ENCODE data around the gene CD300LG.

The CD300LG gene

GRCh38 chr17:43906951-43907424 lies 60.0 kb downstream of the CD300LG start:
- TF ChIP-seq ARNTL (CRISPR knock-in tag; IDR thresholded peaks at IDR 0.05; ENCODE audit: borderline replicate concordance, low read depth), result no peak
- TF ChIP-seq, protein P1, sequence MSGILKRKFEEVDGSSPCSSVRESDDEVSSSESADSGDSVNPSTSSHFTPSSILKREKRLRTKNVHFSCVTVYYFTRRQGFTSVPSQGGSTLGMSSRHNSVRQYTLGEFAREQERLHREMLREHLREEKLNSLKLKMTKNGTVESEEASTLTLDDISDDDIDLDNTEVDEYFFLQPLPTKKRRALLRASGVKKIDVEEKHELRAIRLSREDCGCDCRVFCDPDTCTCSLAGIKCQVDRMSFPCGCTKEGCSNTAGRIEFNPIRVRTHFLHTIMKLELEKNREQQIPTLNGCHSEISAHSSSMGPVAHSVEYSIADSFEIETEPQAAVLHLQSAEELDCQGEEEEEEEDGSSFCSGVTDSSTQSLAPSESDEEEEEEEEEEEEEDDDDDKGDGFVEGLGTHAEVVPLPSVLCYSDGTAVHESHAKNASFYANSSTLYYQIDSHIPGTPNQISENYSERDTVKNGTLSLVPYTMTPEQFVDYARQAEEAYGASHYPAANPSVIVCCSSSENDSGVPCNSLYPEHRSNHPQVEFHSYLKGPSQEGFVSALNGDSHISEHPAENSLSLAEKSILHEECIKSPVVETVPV (CRISPR knock-in tag; IDR thresholded peaks at IDR 0.05), result no peak
- TF ChIP-seq TCF4 (CRISPR knock-in tag; IDR thresholded peaks at IDR 0.05; ENCODE audit: borderline replicate concordance), result no peak
- TF ChIP-seq ISL1 (CRISPR knock-in tag; IDR thresholded peaks at IDR 0.05), result no peak
- TF ChIP-seq PPARA (CRISPR knock-in tag; IDR thresholded peaks at IDR 0.05; ENCODE audit: borderline replicate concordance), result no peak
- TF ChIP-seq, protein P2, sequence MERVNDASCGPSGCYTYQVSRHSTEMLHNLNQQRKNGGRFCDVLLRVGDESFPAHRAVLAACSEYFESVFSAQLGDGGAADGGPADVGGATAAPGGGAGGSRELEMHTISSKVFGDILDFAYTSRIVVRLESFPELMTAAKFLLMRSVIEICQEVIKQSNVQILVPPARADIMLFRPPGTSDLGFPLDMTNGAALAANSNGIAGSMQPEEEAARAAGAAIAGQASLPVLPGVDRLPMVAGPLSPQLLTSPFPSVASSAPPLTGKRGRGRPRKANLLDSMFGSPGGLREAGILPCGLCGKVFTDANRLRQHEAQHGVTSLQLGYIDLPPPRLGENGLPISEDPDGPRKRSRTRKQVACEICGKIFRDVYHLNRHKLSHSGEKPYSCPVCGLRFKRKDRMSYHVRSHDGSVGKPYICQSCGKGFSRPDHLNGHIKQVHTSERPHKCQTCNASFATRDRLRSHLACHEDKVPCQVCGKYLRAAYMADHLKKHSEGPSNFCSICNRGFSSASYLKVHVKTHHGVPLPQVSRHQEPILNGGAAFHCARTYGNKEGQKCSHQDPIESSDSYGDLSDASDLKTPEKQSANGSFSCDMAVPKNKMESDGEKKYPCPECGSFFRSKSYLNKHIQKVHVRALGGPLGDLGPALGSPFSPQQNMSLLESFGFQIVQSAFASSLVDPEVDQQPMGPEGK (CRISPR knock-in tag; IDR thresholded peaks at IDR 0.05; ENCODE audit: borderline replicate concordance), result no peak
- TF ChIP-seq ZC3H10 (CRISPR knock-in tag; IDR thresholded peaks at IDR 0.05), result no peak
- TF ChIP-seq, protein P3, sequence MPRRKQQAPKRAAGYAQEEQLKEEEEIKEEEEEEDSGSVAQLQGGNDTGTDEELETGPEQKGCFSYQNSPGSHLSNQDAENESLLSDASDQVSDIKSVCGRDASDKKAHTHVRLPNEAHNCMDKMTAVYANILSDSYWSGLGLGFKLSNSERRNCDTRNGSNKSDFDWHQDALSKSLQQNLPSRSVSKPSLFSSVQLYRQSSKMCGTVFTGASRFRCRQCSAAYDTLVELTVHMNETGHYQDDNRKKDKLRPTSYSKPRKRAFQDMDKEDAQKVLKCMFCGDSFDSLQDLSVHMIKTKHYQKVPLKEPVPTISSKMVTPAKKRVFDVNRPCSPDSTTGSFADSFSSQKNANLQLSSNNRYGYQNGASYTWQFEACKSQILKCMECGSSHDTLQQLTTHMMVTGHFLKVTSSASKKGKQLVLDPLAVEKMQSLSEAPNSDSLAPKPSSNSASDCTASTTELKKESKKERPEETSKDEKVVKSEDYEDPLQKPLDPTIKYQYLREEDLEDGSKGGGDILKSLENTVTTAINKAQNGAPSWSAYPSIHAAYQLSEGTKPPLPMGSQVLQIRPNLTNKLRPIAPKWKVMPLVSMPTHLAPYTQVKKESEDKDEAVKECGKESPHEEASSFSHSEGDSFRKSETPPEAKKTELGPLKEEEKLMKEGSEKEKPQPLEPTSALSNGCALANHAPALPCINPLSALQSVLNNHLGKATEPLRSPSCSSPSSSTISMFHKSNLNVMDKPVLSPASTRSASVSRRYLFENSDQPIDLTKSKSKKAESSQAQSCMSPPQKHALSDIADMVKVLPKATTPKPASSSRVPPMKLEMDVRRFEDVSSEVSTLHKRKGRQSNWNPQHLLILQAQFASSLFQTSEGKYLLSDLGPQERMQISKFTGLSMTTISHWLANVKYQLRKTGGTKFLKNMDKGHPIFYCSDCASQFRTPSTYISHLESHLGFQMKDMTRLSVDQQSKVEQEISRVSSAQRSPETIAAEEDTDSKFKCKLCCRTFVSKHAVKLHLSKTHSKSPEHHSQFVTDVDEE (CRISPR knock-in tag; IDR thresholded peaks at IDR 0.05), result no peak
- no peak for TF ChIP-seq GLIS3 (CRISPR knock-in tag; IDR thresholded peaks at IDR 0.05)
- peak; percentile 17 for ATAC-seq

DNA sequence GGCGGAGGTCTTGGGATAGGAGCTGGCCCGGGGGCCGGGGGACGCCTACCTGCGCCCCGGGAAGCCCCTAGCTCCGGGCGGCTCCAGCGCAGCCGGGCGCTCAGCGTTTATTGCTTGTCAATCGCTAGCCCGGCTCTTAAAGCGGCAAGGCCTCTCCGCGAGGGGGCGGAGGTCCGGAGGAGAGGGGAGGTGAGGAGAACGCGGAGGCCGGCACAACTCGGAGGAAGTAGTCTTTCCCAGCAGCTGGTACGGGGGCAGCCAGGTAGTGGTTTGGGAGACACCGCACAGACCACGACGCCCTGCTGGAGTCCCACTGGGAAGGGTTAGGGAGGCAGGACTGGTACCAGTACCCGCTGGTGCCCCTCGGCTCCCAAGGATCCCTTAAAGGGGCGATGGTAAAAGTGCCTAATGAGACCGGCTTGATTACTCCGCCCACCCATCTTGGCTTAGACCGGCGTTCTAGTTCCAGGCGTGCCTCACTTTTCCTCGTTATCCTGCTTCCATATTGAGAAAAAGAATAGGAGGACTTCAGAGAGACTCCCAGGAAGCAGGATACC lies 60.5 kb downstream of the CD300LG start, which contains the start of gene MPP2:
TSS of gene MPP2 (minus strand) at position 112 of the 557 bp plus-strand sequence. CDS start 3,076 bp downstream, outside the sequence.
- peak; percentile 78 for ATAC-seq
- TF ChIP-seq POU6F1 (CRISPR knock-in tag; IDR thresholded peaks at IDR 0.05; ENCODE audit: borderline replicate concordance, low read depth) (no peak), ISL1 (CRISPR knock-in tag; IDR thresholded peaks at IDR 0.05) (no peak), RARB (CRISPR knock-in tag; IDR thresholded peaks at IDR 0.05) (no peak), ZC3H10 (CRISPR knock-in tag; IDR thresholded peaks at IDR 0.05) (no peak), TOX (CRISPR knock-in tag; IDR thresholded peaks at IDR 0.05; ENCODE audit: borderline replicate concordance) (no peak), OSR1 (CRISPR knock-in tag; IDR thresholded peaks at IDR 0.05) (no peak), BACH2 (CRISPR knock-in tag; IDR thresholded peaks at IDR 0.05; ENCODE audit: borderline replicate concordance) (no peak), ZFP30 (CRISPR knock-in tag; IDR thresholded peaks at IDR 0.05) (no peak), ZNF565 (CRISPR knock-in tag; conservative IDR thresholded peaks at IDR 0.05; ENCODE audit: low read depth) (no peak), ZNF70 (CRISPR knock-in tag; IDR thresholded peaks at IDR 0.05) (no peak), TCF4 (CRISPR knock-in tag; IDR thresholded peaks at IDR 0.05; ENCODE audit: borderline replicate concordance) (no peak), PPARA (CRISPR knock-in tag; IDR thresholded peaks at IDR 0.05; ENCODE audit: borderline replicate concordance) (no peak), CSDC2 (CRISPR knock-in tag; IDR thresholded peaks at IDR 0.05) (no peak), ESRRG (CRISPR knock-in tag; IDR thresholded peaks at IDR 0.05) (no peak), CREB5 (CRISPR knock-in tag; IDR thresholded peaks at IDR 0.05; ENCODE audit: low read depth) (no peak), ZNF8 (CRISPR knock-in tag; IDR thresholded peaks at IDR 0.05) (no peak)
- TF ChIP-seq, protein P2 (CRISPR knock-in tag; IDR thresholded peaks at IDR 0.05; ENCODE audit: borderline replicate concordance), result no peak
- TF ChIP-seq, protein P3 (CRISPR knock-in tag; IDR thresholded peaks at IDR 0.05), result no peak

Data from SK-N-SH treated with all-trans-retinoic acid at 6 μM for 48 hours (cell line).